K562 (cell line): ENCODE measurements around the gene ADAM22. TPM values are rescaled to one million over a fixed set of nuclear protein-coding genes. Genes with fewer than 3 reads are reported as not detected.

Experiments used
- ATAC-seq: fragments of 200-7000 bp; cut with Tn5 transposase; 3 replicates; pipeline ENCODE4 v1.9.1; 2020; ENCODE audit warnings: moderate library complexity
- BruUV-seq: library from RNA; stranded (reverse); fragments of 400-500 nt; replicated peaks from 2 replicates; lab custom pipeline; 2021; lab: Mats Ljungman, UMichigan
- CTCF ChIA-PET: fragments of 300-600 bp; formaldehyde crosslinking; extraction: SDS; loops from one replicate; lab custom pipeline; 2021; ENCODE audit warnings: low intra/inter-chr PET ratio; lab: Yijun Ruan, JAX
- POLR2A ChIA-PET: fragments of 300-600, 350-650 bp; sonication (Branson Sonifier 250); formaldehyde crosslinking; extraction: SDS; loops from one replicate; lab custom pipeline; 2021; ENCODE audit warnings: antibody characterized with exemption, inconsistent platforms; lab: Yijun Ruan, JAX
- DNase-seq, 4 experiments: peaks; one replicate each; pipeline versions ENCODE4 v3.0.0 to v3.0.0-alpha.2; 2011 to 2018; ENCODE audit warnings: low spot score in 3 of 4, mixed read lengths in 3 of 4; ENCODE audit errors: extremely low read depth in 1 of 4
- FAIRE-seq: peaks from 2 replicates; lab custom pipeline; 2011; peaks lifted over from hg19 to GRCh38; lab: Jason Lieb, UNC
- H2AFZ ChIP-seq: 2 replicates; pipeline ENCODE4 v1.6.0; 2011; ENCODE audit warnings: low read depth, low read length, control low read depth, inconsistent platforms
- H3K27ac ChIP-seq: fragments of 200-600 bp; 3 replicates; pipeline ENCODE4 v1.8.0; 2011; ENCODE audit warnings: low read depth, mild to moderate bottlenecking, control low read depth, inconsistent platforms, low read length, moderate library complexity, mixed read lengths; ENCODE audit errors: extremely low read depth
- H3K27me3 ChIP-seq, 2 experiments: fragments of 300-600 bp in 1 of 2; 2 replicates in 1 of 2; 3 replicates in 1 of 2; pipeline versions ENCODE4 v1.6.0 to v1.8.0; 2011; ENCODE audit warnings: inconsistent platforms in 2 of 2, low read length in 2 of 2, mild to moderate bottlenecking in 1 of 2, mixed read lengths in 1 of 2, moderate library complexity in 1 of 2; ENCODE audit not compliant: control insufficient read depth in 2 of 2, insufficient read depth in 2 of 2
- H3K36me3 ChIP-seq: fragments of 300-600 bp; 3 replicates; pipeline ENCODE4 v1.8.0; 2011; ENCODE audit warnings: mild to moderate bottlenecking, low read length, inconsistent platforms; ENCODE audit not compliant: control insufficient read depth, insufficient read depth
- H3K4me1 ChIP-seq, 2 experiments: fragments of 200-600 bp in 1 of 2; replicated peaks in 1 of 2; 2 replicates in 1 of 2; 3 replicates in 1 of 2; pipeline versions ENCODE4 v1.5.1 to v1.8.0; 2011; ENCODE audit warnings: inconsistent platforms in 2 of 2, low read length in 2 of 2, mild to moderate bottlenecking in 1 of 2, mixed read lengths in 1 of 2, moderate library complexity in 1 of 2; ENCODE audit not compliant: control insufficient read depth in 2 of 2, insufficient read depth in 2 of 2
- H3K4me2 ChIP-seq: 2 replicates; pipeline ENCODE4 v1.6.1; 2011; ENCODE audit warnings: low read length, control low read depth, inconsistent platforms, mixed read lengths; ENCODE audit not compliant: insufficient read depth
- H3K4me3 ChIP-seq: fragments of 200-600 bp; sonication (generic), shearing (Covaris generic); 2 replicates; pipeline ENCODE4 v1.5.1; 2016; ENCODE audit warnings: control low read depth, inconsistent platforms
- H3K79me2 ChIP-seq: fragments of 200-600 bp; 3 replicates; pipeline ENCODE4 v1.8.0; 2011; ENCODE audit warnings: low read length, inconsistent platforms; ENCODE audit not compliant: control insufficient read depth, insufficient read depth
- H3K9ac ChIP-seq, 2 experiments: 2 replicates each; pipeline versions ENCODE4 v1.6.0 to v1.6.1; 2011; ENCODE audit warnings: low read depth in 2 of 2, low read length in 2 of 2, control low read depth in 1 of 2, inconsistent platforms in 1 of 2, mild to moderate bottlenecking in 1 of 2, mixed read lengths in 1 of 2; ENCODE audit not compliant: insufficient read depth in 1 of 2
- H3K9me1 ChIP-seq: one replicate; pipeline ENCODE4 v1.6.0; 2011; ENCODE audit warnings: inconsistent platforms, mild to moderate bottlenecking, low read length, moderate library complexity; ENCODE audit not compliant: control insufficient read depth, insufficient read depth
- H3K9me3 ChIP-seq: replicated peaks from 2 replicates; pipeline ENCODE4 v1.5.1; 2011; ENCODE audit warnings: low read depth, low read length, inconsistent platforms; ENCODE audit not compliant: control insufficient read depth, insufficient read depth
- H4K20me1 ChIP-seq: replicated peaks from 2 replicates; pipeline ENCODE4 v1.6.1; 2011; ENCODE audit warnings: low read length, inconsistent platforms, mixed read lengths; ENCODE audit not compliant: control insufficient read depth, insufficient read depth
- CEBPG ChIP-seq, 3 experiments: fragments of 200-800 bp in 1 of 3; sonication (Bioruptor generic) in 1 of 3; sonication (generic) in 1 of 3; formaldehyde crosslinking in 1 of 3; IDR thresholded peaks in 2 of 3; conservative IDR thresholded peaks in 1 of 3; 2 replicates each; pipeline versions ENCODE4 v1.6.1 to v1.8.0; 2016 to 2022; ENCODE audit warnings: missing compliant biosample characterization in 2 of 3, missing genetic modification characterization in 2 of 3, mild to moderate bottlenecking in 1 of 3, missing genetic modification reagents in 1 of 3
- MYBL2 ChIP-seq, 2 experiments: fragments of 450-650 bp in 1 of 2; sonication (generic) in 1 of 2; formaldehyde crosslinking in 1 of 2; IDR thresholded peaks; 2 replicates each; pipeline versions ENCODE4 v1.6.1 to v1.8.1; 2017 to 2022; ENCODE audit warnings: borderline replicate concordance in 1 of 2, inconsistent platforms in 1 of 2, low read depth in 1 of 2, mild to moderate bottlenecking in 1 of 2, missing genetic modification reagents in 1 of 2, moderate library complexity in 1 of 2
- SAFB ChIP-seq: fragments of 200-400 bp; formaldehyde crosslinking; IDR thresholded peaks from 2 replicates; pipeline ENCODE4 v1.6.1; 2017; ENCODE audit warnings: low read depth, low read length, borderline replicate concordance
- SPI1 ChIP-seq: IDR thresholded peaks from 2 replicates; pipeline ENCODE4 v1.6.1; 2011; ENCODE audit warnings: low read depth, low read length, control low read depth, borderline replicate concordance
- TEAD2 ChIP-seq: fragments of 450-650 bp; IDR thresholded peaks from 2 replicates; pipeline ENCODE4 v1.6.1; 2016; ENCODE audit warnings: missing genetic modification characterization, control low read depth, missing compliant biosample characterization
- ZFP30 ChIP-seq: fragments of 250-450 bp; sonication (Bioruptor Pico); IDR thresholded peaks from 2 replicates; pipeline ENCODE4 v1.8.0; 2022; ENCODE audit warnings: moderate library complexity, mild to moderate bottlenecking, inconsistent platforms, borderline replicate concordance
- WGBS: fragments of 100-300 bp; shearing (Covaris generic); methylation state at CpG from one replicate; pipeline ENCODE4 v1.1.6; 2016; ENCODE audit warnings: low coverage, mixed read lengths; ENCODE audit not compliant: insufficient coverage; ENCODE audit errors: missing lambda C conversion rate; 5-methylcytosine and 5-hydroxymethylcytosine counted together
- in situ Hi-C: fragments of 300-500 bp; cut with MboI; formaldehyde crosslinking; loops from 4 replicates; pipeline ENCODE4 v1.15.0; 2018; ENCODE audit warnings: inconsistent platforms, mixed read lengths
- intact Hi-C: fragments of 100-400 bp; cut with micrococcal nuclease; formaldehyde crosslinking; loops from 2 replicates; pipeline ENCODE4 v1.14.2; 2022
- polyA plus RNA-seq, 8 experiments: library from polyadenylated mRNA; depleted of rRNA in 4 of 8; stranded (reverse) in 5 of 8; unstranded in 3 of 8; fragments of >200 nt; fragmentation: Nextera tagmentation in 2 of 8; fragmentation: Illumina TruSeq in 1 of 8; extraction: Ambion mirVana in 2 of 8; extraction: Trizol in 1 of 8; gene quantifications; 2 replicates each; pipeline versions ENCODE4 v1.2.1 to v1.2.3, GENCODE V29; 2011 to 2014; ENCODE audit warnings: inconsistent platforms in 1 of 8, missing spikeins in 1 of 8
- total RNA-seq, 7 experiments: library from RNA; depleted of rRNA in 6 of 7; stranded (reverse); fragments of >200 nt in 6 of 7; fragmentation: Illumina TruSeq in 2 of 7; extraction: Trizol in 2 of 7; gene quantifications; 2 replicates each; pipeline versions ENCODE4 v1.2.1 to v1.2.3, GENCODE V29; 2011 to 2021; ENCODE audit warnings: low replicate concordance in 1 of 7
- TF ChIP-seq, protein P1 (sequence below), 2 experiments: fragments of 450-650 bp; IDR thresholded peaks; 2 replicates each; pipeline ENCODE4 v1.6.1; 2018; ENCODE audit warnings: mild to moderate bottlenecking in 2 of 2, low read depth in 1 of 2; ENCODE audit not compliant: partially characterized antibody in 2 of 2
- TF ChIP-seq, protein P2 (sequence below): fragments of 250-450 bp; sonication (Bioruptor Pico); IDR thresholded peaks from 2 replicates; pipeline ENCODE4 v1.4.0; 2020; ENCODE audit warnings: mild to moderate bottlenecking, moderate library complexity

Gene ADAM22
- total and polyA plus RNA-seq, 9 of the 15 experiments (the other 6 are each of a cell fraction or from before 2014, with no cell fraction given), result 0.01 to 0.58 (median 0.18) TPM

DNA sequence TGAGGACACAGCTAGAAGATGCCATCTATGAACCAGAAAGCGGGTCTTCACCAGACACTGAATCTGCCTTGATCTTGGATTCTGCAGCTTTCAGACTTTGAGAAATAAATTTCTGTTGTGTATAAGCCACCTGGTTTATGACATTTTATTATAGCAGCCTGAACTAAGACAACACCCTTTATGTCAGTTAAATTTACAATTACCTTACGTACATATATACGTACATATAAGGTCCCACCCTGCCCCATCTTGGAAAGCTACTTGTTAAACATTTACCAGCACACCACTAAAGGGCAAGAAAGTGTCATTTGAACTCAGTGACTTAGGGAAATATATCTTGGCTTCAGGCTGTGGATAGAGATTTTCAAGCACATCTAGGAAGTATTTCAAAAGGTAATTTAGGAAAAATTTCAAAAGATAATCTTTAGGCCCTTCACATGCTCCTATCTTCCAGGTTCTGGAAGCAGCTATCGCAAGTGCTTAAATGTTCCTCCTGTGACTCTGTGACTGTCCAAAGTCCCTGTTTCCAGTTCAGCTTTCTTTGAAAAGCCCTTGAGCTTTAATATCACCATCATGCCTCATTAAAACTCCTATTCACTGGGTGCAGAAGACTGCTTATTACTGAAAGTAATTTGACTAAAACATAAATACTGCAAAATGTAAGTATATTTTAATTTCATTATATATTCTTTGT lies 295.4 kb downstream of the ADAM22 start:
- Histone ChIP-seq H3K9me1 (no peaks in the 10 kb centered on the region), H3K4me3 (no peak overlapping the region), H3K36me3 (no peaks in the 10 kb centered on the region), H3K9me3 (no peaks in the 10 kb centered on the region), H4K20me1 (no peaks in the 10 kb centered on the region), H3K27ac (no peak overlapping the region), H3K27me3 (no peaks in the 10 kb centered on the region), H3K4me2 (no peak overlapping the region), H3K9ac (no peak overlapping the region), H3K79me2 (no peaks in the 10 kb centered on the region), H3K4me1 (peaks cover 0 to 5% of the 10 kb centered on the region in 2 experiments; a peak in 1 of 5 replicates), H2AFZ (no peak overlapping the region)
- no peak for ATAC-seq
- POLR2A ChIA-PET, result interaction anchor here (1.2 kb wide), 1 partner anchor 11 kb away, joined by 3 read pairs; no protein-coding TSS in a partner anchor
- no peak for DNase-seq
- no peak for FAIRE-seq
- intact Hi-C loops (no loop called here), in situ Hi-C loops (loop anchor here (25.0 kb wide), 1 partner anchor 1908 kb away; no protein-coding TSS in a partner anchor)
- 23% methylated on average over 4 of the region's 4 CpGs for WGBS
- CTCF ChIA-PET, result no interaction called here
- TF ChIP-seq ZFP30 (CRISPR knock-in tag) (no peak), SAFB (no peak), TEAD2 (no peak), CEBPG (CRISPR knock-in tag; IDR thresholded peaks at IDR 0.05) (no peak), CEBPG (tag; conservative IDR thresholded peaks at IDR 0.05 in 1 of 2, IDR thresholded peaks at IDR 0.05 in 1 of 2) (no peak), MYBL2 (IDR thresholded peaks at IDR 0.05; ENCODE audit: low read depth) (no peak), MYBL2 (CRISPR knock-in tag; IDR thresholded peaks at IDR 0.05; ENCODE audit: borderline replicate concordance) (no peak), SPI1 (no peak)
- TF ChIP-seq, protein P1, sequence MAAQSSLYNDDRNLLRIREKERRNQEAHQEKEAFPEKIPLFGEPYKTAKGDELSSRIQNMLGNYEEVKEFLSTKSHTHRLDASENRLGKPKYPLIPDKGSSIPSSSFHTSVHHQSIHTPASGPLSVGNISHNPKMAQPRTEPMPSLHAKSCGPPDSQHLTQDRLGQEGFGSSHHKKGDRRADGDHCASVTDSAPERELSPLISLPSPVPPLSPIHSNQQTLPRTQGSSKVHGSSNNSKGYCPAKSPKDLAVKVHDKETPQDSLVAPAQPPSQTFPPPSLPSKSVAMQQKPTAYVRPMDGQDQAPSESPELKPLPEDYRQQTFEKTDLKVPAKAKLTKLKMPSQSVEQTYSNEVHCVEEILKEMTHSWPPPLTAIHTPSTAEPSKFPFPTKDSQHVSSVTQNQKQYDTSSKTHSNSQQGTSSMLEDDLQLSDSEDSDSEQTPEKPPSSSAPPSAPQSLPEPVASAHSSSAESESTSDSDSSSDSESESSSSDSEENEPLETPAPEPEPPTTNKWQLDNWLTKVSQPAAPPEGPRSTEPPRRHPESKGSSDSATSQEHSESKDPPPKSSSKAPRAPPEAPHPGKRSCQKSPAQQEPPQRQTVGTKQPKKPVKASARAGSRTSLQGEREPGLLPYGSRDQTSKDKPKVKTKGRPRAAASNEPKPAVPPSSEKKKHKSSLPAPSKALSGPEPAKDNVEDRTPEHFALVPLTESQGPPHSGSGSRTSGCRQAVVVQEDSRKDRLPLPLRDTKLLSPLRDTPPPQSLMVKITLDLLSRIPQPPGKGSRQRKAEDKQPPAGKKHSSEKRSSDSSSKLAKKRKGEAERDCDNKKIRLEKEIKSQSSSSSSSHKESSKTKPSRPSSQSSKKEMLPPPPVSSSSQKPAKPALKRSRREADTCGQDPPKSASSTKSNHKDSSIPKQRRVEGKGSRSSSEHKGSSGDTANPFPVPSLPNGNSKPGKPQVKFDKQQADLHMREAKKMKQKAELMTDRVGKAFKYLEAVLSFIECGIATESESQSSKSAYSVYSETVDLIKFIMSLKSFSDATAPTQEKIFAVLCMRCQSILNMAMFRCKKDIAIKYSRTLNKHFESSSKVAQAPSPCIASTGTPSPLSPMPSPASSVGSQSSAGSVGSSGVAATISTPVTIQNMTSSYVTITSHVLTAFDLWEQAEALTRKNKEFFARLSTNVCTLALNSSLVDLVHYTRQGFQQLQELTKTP (IDR thresholded peaks at IDR 0.05; ENCODE audit: low read depth in 1 of 2, partially characterized antibody in 2 of 2), result no peak
- TF ChIP-seq, protein P2, sequence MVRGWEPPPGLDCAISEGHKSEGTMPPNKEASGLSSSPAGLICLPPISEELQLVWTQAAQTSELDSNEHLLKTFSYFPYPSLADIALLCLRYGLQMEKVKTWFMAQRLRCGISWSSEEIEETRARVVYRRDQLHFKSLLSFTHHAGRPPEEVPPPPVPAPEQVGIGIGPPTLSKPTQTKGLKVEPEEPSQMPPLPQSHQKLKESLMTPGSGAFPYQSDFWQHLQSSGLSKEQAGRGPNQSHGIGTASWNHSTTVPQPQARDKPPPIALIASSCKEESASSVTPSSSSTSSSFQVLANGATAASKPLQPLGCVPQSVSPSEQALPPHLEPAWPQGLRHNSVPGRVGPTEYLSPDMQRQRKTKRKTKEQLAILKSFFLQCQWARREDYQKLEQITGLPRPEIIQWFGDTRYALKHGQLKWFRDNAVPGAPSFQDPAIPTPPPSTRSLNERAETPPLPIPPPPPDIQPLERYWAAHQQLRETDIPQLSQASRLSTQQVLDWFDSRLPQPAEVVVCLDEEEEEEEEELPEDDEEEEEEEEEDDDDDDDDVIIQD (CRISPR knock-in tag), result no peak
- BruUV-seq, result no TSS peak
